Neural crest cell (in vitro differentiated cells): Measurements from ENCODE around the gene LEMD2. TPM values are rescaled to one million over a fixed set of nuclear protein-coding genes. Genes with fewer than 3 reads are reported as not detected.

Experiments
- DNase-seq: peaks from one replicate; pipeline ENCODE4 v3.0.0; 2021; ENCODE audit warnings: low read depth, mixed read lengths, low spot score
- H3K27ac Mint-ChIP-seq: one replicate; pipeline ENCODE4 v1.8.0; 2021; ENCODE audit warnings: mild to moderate bottlenecking, mixed read lengths; ENCODE audit not compliant: unreplicated experiment
- H3K27me3 Mint-ChIP-seq: 2 replicates; pipeline ENCODE4 v1.8.0; 2021; ENCODE audit warnings: low read depth, mild to moderate bottlenecking, mixed read lengths
- H3K36me3 Mint-ChIP-seq: 2 replicates; pipeline ENCODE4 v1.8.0; 2021; ENCODE audit warnings: low read depth, mild to moderate bottlenecking, mixed read lengths
- H3K4me1 Mint-ChIP-seq: 2 replicates; pipeline ENCODE4 v1.8.0; 2021; ENCODE audit warnings: mixed read lengths
- H3K4me3 Mint-ChIP-seq: one replicate; pipeline ENCODE4 v1.8.0; 2021; ENCODE audit warnings: mild to moderate bottlenecking, mixed read lengths
- H3K9me3 Mint-ChIP-seq: 2 replicates; pipeline ENCODE4 v1.8.0; 2021; ENCODE audit warnings: mixed read lengths
- CTCF ChIP-seq: fragments of 200-600 bp; sonication (generic); conservative IDR thresholded peaks from 2 replicates; pipeline ENCODE4 v1.5.0; 2021; ENCODE audit warnings: antibody characterized with exemption, mild to moderate bottlenecking
- total RNA-seq: library from RNA; stranded (reverse); gene quantifications from 2 replicates; pipeline ENCODE4 v1.2.1, GENCODE V29; 2021

The LEMD2 gene
- total RNA-seq, 1 donor from 2014 or later = 63.6 TPM

- Mint-ChIP-seq H3K36me3 (no peaks in the 10 kb centered on the region), H3K9me3 (no peaks in the 10 kb centered on the region), H3K4me1 (peaks cover 38% of the 10 kb centered on the region), H3K27ac (no peak overlapping the region), H3K27me3 (peaks cover 46% of the 10 kb centered on the region), H3K4me3 (no peak overlapping the region)
- DNase-seq = peak; percentile 78
- peak; percentile 63 for TF ChIP-seq CTCF
Measured at GRCh38 chr6:33812669-33813068, 23.7 kb upstream of the LEMD2 start.

DNA sequence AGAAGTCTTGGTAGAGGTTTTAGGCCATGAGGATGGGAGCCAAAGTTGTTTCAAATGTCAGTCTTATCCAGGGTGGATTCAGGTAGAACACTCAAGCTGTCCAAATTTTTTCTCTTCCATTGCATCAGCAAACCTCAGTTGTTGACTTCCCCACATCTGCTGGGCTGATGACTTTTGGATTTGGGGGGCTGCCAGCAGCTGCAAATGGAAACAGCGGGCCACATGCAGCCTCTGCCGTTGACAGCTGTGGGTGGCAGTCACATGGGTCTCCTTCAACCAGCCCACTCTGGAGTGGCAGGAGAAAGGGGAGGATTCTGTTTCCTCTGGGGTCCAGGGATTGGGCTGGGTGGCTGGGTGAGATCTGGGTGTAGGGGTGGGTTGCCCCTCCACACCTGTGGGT, 20.7 kb upstream of the LEMD2 start:
- H3K4me3 Mint-ChIP-seq = no peak overlapping the region
- no peak overlapping the region for H3K27ac Mint-ChIP-seq
- no peaks in the 10 kb centered on the region for H3K9me3 Mint-ChIP-seq
- peaks cover 60% of the 10 kb centered on the region for H3K27me3 Mint-ChIP-seq
- peaks cover 38% of the 10 kb centered on the region for H3K4me1 Mint-ChIP-seq
- no peaks in the 10 kb centered on the region for H3K36me3 Mint-ChIP-seq
- no peak for DNase-seq
- no peak for TF ChIP-seq CTCF

DNA sequence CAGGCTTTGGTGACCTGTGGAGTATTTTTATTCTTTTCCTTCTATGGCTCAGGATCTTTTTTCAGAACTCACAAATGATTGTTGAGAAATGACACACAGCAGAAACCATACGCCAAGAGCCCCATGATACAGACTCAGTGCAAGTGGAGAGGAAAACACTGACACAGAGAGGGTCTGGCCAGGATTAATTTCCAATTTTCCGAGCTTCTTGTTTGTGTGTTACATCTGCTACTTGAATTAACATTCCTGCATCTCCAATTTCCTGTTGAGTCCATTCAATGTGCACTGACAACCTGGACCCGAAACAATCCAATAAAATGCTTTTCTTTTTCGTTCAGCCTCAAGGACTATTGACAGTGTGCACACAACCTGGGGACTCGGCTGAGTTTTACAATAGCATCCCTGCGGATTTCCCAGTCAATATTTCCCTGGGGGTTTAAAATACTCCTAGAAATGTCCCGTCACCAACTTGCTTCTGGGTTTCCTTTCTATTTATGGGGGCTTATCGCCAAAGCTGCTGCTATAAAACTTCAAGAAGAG, 19.8 kb upstream of the LEMD2 start:
- no peak for DNase-seq
- no peaks in the 10 kb centered on the region for H3K9me3 Mint-ChIP-seq
- no peak overlapping the region for H3K4me3 Mint-ChIP-seq
- H3K36me3 Mint-ChIP-seq = no peaks in the 10 kb centered on the region
- no peak overlapping the region for H3K27ac Mint-ChIP-seq
- peaks cover 62% of the 10 kb centered on the region for H3K27me3 Mint-ChIP-seq
- peaks cover 44% of the 10 kb centered on the region for H3K4me1 Mint-ChIP-seq
- no peak for TF ChIP-seq CTCF

DNA sequence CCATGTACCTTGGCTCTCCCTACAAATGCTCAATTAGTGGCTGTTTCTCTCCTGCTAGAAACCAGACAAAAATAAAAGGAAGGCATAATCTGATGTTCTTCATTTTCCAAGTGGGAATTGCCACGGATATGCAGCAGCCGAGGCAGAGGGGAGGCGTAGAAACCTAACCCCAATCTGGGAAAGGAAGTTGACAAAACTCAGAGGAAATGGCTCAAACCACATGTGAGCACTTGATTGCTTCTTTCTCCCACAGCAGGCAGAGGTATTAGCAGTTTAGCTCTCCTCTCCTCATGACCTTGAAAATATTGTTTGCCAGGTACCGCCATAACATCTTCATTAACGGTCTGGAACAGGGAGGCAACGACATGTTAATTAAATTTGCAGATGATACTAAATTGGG, 18.7 kb upstream of the LEMD2 start:
- peaks cover 39% of the 10 kb centered on the region for H3K4me1 Mint-ChIP-seq

DNA sequence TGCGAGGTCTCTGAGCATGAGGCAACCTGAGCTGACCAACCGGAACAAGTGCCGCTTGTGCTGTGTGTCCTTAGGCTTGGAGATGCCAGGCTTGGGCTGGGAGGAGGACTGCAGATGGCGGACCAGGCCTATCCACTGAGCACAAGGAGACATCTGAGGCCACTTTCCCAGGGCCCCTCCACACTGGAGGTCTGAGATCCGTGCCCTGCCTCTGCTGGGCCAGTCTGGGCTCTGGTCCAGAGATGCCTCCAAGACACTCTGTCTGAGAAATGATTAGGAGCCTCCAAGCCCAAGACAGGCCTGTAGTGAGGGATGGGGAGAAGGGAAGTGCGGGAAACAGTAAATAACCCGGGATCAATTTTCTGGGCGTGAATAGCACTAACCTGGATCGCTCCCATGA, 17.9 kb upstream of the LEMD2 start:
- peaks cover 36% of the 10 kb centered on the region for H3K4me1 Mint-ChIP-seq

More for the DNA sequence above, 18.7 kb upstream of the LEMD2 start:
- H3K27ac Mint-ChIP-seq = no peak overlapping the region
- no peaks in the 10 kb centered on the region for H3K9me3 Mint-ChIP-seq
- no peaks in the 10 kb centered on the region for H3K36me3 Mint-ChIP-seq
- H3K4me3 Mint-ChIP-seq = no peak overlapping the region
- no peak for TF ChIP-seq CTCF
- H3K27me3 Mint-ChIP-seq = peaks cover 59% of the 10 kb centered on the region
- DNase-seq = no peak

More for the DNA sequence above, 17.9 kb upstream of the LEMD2 start:
- peaks cover 56% of the 10 kb centered on the region for H3K27me3 Mint-ChIP-seq
- no peaks in the 10 kb centered on the region for H3K9me3 Mint-ChIP-seq
- H3K27ac Mint-ChIP-seq = no peak overlapping the region
- no peak for DNase-seq
- no peaks in the 10 kb centered on the region for H3K36me3 Mint-ChIP-seq
- no peak for TF ChIP-seq CTCF
- H3K4me3 Mint-ChIP-seq = no peak overlapping the region
